GF-D8 (cell line): ENCODE measurements around the gene SLC25A22.

Experiments used
- DNase-seq: peaks from one replicate; lab custom pipeline; 2025; lab: John Stamatoyannopoulos, UW

SLC25A22 gene

DNA sequence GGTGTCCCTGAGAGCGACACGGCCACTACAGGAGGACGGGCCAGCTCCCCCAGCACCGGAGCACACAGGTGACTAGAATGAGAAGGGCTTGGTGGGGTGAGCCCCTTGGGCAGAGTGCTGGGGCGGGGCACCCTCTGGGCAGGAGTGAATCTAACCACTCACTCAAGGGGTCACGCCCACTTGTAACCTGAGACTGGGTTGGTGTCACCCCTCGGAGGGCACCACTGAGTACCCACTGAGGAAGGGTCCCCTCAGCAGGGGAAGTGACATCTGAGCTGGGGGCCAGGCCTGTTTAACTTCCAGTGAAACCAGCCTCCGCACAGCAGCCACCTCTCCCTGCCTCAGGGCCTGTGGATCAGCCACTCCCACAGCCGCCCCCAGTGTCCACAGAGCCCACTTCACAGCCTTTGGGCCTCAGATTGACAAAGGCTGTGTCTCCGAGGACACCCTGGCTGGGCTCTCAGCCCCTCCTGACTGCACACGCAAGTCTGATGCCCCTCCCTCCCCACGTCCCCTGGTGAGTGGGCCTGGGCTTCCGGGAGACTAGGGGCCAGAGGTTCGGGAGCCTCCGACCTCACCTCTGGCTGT, 26.4 kb downstream of the SLC25A22 start:
- DNase-seq, result no peak

DNA sequence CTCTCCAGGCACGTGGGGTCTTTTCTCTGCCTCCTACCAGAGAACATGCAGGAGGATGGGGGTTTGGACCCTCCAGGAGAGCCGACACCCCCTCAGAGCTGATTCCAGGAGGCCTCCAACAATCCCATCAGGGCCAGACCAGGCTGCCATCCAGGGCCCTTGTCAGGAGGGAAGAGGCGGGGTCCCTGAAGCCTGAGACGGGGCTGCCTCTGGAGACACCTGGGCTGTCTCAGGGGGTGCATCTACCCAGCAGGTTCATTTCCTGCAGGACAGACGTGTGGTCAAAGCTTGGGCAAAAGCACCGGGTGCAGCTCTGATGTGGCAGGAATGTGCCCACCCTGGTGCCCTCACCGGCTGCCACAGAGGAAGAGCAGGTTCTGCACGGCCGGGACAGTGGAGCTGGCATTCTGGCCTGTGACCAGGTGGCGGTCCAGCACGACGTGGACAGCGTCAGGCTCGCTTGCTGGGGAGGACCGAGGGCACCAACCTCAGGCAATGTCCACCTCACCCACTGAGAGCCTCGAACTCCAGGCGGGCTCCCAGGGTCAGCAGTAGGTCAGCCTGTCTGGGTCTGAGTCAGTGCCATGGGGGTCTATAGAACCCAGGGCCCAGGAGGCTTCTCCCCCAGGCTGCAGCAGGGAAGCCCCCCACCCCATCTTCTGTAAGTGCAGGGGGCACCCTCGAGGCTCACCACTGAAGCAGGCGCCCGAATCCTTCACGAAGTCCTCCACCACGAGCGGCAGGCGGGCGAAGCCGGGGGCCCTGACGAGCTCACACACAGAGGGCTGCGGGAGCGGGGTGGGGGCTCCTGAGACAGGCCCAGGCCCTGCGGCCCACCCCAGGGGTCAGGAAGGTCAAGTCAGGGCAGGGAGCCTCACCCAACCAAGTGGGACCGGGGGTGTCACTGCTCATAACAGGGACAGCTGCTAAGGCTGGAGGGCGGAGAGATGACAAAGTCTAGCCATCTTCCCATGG, 27.2 kb downstream of the SLC25A22 start:
- no peak for DNase-seq

DNA sequence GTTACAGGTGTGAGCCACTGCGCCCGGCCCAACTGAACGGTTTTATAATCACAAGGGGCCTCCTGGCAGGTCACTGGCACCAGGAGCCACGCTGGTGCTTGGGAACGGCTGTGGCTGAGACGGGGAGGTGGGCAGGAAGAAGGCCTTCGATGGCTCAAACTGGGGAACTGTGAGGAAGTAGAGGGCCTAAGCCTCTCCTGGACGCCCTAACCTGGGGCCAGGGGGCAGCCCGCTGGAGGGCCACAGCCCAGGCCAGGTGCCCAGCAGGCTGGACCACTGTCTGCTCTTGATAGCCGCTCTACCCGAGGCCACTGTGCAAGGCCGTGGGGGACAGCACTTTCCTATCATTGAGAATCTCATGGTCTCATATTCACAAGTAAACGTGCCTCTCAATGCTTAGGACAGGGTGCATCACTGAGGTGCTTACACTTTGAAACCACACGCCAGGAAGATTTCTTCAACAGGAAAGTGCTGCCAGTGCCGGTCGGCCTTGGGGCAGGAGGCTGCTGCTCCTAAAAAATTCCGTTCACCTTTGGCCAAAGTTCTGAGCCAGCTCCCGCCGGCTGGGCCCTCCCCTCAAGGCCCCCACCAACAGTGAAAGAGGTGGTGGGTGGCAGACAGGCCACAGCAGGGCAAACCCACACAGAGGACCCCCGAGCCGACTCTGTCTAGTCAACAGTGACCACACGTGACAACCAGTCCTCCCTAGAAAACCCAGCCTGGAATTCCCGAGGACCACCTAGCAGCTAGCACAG, 28.0 kb downstream of the SLC25A22 start:
- DNase-seq, result no peak

DNA sequence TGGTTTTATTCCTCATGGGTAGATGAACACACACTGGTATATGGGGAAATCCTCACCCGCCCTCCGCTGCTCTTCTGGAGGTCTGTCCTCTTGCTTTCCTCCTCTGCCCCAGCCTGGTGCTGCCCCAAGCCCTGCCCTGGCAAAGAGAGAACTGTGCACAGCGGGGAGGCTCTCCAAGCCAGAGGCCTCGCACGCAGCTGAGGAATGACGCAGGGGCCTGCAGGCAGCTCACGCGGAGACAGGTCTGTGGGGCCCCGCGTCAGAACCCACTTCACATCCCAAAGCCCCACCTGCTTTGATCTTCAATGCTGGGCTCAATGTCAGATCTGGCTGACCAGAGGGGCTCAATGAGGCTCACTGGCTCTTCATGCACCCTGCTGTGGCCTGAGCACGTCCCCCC, 30.8 kb downstream of the SLC25A22 start:
- no peak for DNase-seq

DNA sequence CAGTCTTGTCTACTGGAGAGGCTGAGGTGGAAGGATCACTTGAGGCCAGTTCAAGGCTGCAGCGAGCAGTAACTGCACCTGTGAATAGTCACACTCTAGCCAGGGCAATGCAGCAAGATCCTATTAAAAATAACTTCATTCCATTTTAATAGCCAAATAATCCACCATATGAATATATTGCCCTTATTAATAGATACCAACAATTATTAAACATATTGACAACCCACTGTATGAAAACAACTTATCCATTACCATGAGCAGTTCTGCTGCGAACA, 31.2 kb downstream of the SLC25A22 start:
- DNase-seq, result no peak

DNA sequence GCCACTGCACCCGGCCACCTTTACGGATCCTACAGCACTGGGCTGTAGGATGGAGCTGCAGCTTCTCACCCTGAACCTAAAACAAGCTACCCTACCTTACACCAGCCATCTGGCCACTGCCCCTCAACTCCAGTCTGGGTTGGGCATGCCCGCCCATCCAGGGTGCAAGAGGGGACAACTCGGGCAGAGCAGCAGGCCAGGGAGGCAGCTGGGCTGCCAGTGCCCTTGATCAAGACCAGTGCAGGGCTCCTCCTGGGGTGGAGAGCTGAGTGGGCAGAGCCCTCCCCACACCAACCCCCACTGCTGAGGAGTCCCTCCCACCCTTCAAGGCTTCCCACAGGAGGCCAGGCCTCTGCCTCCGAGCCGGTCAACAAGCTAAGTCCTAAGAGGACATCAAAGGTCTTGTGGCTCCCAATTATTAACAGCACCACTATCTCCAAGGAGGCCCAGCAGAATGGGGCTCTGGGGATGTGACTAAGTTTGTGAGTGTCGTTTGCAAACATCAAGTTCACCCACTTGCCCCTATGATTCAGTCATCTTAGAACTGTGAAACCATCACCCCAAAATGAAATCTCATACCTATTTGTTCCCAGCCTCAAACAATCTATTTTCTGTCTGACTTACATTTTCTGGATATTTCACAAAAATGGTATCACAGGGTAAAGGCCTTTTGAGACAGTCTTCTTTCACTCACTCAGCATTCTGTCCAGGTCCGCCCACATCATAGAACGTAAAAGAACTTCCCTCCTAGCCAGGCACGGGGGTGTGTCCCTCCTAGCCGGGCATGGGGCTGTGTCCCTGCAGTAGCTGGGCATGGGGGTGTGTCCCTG, 31.8 kb downstream of the SLC25A22 start:
- DNase-seq, result no peak

DNA sequence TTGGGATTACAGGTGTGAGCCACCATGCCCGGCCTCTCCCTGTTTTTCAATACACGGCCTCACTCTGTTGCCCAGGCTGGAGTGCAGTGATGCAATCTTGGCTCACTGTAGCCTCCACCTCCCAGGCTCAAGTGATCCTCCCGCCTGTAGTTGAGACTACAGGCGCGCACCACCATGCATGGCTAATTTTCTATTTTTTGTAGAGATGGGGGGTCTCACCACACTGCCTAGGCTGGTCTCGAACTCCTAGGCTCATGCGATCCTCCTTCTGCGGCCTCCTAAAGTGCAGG, 32.3 kb downstream of the SLC25A22 start:
- DNase-seq, result no peak

DNA sequence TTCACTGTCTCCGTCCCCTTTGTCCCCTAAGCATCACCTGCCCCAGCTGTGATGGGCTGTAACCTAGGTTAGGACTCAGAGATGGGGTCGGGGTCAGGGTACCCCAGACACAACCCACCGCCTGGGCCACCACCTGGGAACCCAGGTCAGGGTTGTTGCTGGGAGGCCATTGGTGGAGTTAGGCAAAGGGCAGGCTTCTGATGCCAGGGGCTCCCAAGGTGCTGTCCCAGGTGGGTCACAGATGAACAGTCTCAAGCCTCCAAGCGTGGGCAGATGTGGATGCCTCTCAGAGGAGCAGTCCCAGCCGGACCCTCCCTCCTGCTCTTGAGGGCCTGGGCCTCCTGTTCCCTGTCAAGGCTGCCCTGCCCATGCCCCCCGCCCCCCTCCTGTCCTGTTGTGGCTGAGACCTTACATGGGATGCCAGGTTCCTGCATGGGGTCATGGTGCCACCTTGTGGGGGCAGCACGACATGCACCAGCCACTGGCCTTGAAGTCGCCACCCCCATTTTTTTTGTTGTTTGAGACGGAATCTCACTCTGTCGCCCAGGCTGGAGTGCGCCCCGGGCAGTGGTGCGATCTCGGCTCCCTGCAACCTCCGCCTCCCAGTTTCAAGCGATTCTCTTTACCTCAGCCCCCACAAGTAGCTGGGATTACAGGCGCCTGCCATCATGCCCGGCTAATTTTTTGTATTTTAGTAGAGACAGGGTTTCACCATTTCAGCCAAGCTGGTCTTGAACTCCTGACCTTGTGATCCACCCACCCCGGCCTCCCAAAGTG, 32.9 kb downstream of the SLC25A22 start:
- DNase-seq, result no peak

DNA sequence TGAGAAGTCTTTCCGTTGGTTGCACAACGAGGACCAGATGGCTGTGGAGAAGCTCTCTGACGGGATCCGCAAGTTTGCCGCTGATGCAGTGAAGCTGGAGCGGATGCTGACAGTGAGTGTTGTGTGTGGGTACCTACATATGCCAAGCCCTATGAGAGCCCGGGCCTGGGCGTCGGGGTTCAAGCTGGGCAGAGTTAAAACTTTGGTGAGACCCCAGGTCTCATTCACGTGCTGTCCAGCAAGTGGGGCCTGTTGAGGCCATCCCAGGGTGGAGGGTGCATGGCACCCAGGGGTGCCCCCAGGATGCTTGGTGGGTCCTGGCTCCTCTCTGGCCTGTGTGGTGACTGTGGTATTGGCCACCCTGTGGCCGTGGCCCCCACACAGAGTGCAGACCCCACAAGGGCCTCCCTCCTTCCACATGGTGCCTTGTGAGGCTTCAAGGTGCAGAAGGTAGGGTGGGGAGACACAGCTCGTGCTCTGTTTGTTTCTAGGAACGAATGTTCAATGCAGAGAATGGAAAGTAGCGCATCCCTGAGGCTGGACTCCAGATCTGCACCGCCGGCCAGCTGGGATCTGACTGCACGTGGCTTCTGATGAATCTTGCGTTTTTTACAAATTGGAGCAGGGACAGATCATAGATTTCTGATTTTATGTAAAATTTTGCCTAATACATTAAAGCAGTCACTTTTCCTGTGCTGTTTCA, 33.6 kb downstream of the SLC25A22 start:
- no peak for DNase-seq

DNA sequence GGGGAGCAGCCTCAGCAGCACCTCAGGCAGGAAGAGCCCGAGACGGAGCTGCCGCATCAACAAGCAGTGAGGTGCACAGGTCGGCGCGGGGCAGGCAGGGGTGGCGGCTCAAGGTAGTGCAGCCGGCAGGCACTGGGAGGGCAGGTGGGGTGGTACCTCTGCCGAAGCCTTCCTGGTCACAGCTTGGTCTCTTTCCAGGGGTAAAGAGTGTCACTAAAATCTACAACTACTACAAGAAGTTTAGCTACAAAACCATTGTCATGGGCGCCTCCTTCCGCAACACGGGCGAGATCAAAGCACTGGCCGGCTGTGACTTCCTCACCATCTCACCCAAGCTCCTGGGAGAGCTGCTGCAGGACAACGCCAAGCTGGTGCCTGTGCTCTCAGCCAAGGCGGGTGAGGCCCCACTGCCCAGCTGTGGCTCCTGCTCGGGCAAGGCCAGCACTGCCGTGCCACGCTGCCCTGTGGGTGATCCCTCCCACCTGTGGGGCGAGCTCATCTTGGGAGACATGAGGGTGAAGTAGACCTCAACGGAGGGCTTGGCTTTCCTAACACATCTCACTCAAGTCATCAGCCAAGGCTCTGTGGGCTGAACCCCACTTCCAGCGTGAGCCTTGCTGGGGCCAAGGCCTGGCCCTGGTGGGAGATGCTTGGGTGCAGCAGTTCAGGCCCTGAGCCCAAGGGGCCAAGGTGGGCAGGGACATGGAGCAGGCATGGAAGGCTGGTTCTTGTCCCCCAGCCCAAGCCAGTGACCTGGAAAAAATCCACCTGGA, 34.3 kb downstream of the SLC25A22 start:
- no peak for DNase-seq

DNA sequence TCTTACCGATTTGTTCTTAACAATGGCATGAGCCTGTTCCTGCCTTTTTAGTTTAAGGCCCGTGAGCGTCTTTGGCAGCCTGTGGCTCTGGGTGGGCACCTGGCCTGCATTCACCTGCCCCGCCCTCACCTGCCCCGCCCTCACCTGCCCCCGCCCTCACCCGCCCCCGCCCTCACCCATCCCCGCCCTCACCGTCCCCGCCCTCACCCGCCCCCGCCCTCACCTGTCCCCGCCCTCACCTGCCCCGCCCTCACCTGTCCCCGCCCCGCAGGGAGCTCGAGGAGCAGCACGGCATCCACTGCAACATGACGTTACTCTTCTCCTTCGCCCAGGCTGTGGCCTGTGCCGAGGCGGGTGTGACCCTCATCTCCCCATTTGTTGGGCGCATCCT, 35.0 kb downstream of the SLC25A22 start:
- no peak for DNase-seq

DNA sequence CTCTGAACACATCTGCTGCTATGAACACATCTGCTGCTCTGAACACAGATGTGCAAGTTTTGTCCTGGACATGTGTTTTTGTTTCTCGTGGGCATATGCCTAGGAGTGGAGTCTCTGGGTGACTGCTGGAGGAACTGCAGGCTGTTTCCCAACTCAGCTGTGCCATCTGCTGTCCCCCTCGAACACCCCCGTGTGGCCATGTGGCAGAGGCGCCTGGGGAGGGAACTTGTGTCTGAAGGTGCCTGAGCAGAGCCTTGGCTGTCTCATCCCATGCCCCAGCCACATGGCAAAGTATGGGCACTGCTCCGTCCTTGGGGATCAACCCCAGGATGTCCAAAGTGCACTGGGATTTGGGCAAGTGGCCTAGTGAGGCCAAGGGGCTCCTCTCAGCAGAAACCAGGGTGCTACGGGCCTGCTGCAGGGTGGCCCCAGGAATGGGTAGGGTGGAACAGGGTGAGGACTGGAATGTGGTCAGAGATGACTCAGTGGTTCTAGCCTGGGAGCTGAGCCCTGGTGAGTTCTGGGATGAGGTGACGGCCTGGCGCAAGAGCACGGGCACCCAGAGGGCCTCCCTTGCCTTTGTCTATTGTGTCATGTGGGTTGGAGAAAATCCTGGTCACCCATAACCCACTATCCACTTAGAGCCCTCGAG, 35.5 kb downstream of the SLC25A22 start:
- DNase-seq, result no peak

DNA sequence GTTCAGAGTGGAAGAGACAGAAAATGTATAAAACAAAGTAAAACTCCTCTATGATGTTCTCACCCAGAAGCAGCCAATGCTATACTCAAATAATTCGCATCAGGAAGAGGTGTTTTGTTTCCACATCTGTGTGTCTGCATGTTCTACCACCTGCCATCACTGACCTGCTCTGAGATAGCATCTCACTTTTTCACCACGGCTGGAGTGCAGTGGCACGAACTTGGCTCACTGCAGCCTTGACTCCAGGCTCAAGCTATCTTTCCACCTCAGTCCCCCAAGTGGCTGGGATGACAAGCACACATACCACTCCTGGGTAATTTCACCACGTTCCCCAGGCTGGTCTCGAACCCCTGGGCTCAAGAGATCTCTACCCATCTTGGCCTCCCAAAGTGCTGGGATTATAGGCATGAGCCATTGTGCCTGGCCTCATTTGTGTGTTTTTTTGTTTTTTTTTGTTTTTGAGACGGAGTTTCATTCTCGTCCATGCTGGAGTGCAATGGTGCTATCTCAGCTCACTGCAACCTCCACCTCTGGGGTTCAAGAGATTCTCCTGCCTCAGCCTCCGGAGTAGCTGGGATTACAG, 36.5 kb downstream of the SLC25A22 start:
- no peak for DNase-seq

DNA sequence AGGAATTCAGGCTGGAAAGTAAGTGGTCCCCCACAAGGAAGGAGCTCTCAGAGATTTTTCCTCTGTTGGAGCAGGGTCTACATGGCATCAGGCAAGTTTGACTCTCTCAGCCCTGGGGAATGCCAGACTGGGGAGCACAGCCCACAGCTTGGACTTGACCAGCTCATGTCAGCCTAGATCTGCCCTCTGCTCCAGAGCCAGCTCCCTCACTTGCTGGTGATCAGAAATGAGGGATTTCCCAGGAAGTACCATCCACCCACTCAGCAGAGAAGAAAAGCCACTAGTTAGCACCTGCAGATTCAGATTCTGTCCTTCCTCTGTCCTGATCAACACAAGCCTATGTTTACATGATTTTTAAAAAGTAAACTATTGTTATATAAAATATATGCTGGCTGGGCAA, 37.8 kb downstream of the SLC25A22 start:
- DNase-seq, result no peak

DNA sequence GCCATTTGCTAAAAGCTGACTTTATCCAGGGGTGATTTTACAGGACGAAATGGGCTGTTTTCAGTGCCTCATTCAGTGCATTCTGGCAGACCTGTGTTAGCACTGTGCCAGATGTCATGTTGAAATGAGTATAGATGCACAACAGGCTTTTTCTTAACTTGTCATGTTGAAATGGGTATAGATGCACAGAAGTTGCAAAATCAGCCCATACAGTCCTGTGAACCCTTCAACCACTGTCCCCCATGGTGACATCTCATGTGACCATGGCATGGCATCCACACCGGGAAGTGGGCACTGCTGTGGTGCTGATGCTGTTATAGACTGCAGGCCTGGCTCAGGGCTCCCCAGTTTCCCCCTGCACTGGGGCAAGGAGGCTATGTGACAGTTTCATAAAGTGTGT, 48.4 kb downstream of the SLC25A22 start:
- no peak for DNase-seq

DNA sequence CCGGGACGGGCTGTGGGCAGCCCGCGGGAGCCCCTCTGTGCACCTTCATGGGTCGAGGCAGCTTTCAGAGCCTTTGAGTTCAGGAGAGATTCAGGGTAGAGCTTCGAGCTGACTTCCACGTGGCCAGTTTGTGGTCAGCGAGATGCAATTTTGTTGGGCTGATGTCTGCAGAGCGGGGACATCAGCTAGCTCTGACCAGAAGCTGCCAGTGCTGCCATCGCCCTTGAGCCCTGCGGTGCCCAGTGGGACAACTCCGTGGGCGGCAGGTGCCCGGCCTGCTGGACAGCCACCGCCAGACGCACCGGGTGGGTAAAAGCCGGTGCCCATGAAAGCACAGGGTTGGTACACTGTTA, 50.1 kb downstream of the SLC25A22 start:
- DNase-seq, result no peak

DNA sequence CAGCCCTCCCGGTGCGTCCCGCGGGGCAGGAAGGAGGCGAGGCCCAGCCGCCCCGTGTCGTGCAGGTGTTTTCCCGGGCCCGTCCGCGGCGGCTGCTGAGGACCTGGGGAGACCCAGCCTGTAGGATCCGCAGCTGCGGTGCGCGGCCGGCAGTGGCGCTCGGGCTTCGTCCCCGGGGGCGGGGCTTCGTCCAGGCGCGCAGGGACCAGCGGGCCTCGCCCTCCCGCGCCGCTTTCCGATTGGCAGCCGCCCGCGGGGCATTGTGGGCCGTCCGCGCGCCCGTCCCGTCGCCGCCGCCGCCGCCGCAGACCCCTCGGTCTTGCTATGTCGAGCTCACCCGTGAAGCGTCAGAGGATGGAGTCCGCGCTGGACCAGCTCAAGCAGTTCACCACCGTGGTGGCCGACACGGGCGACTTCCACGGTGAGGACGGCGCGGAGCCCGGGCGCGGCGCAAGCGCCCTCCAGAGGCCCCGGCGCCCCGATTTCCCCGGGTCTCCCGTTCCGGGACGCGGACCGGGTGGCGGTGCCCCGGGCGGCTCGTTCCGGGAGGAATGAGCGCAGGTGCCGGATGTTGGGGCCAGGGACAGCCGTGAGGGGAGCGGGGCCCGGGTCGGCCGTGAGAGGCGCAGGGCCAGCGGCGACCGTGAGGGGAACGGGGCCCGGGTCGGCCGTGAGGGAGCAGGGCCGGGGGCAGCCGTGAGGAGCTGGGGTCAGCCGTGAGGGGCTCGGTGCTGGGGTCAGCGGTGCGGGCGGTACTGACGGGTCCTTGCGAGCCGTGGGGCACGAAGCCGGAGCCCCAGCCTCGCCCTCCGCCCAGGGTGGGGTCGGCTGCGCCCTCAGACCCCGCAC, 50.7 kb downstream of the SLC25A22 start, which contains the start of gene TALDO1:
Gene TALDO1 (plus strand): TSS at position 307 of the 849 bp plus-strand sequence. CDS start 18 bp downstream, at position 325.
- peak; percentile 42 for DNase-seq
